K562 (cell line): Measurements from ENCODE around the gene PIGV. TPM values are rescaled to one million over a fixed set of nuclear protein-coding genes. Genes with fewer than 3 reads are reported as not detected.
A peak's percentile ranks its signal among the peaks of the same experiment; 100 is the strongest.

Experiments
- ARNT ChIP-seq, 2 experiments: fragments of 450-650 bp; IDR thresholded peaks; 2 replicates each; pipeline ENCODE4 v1.6.1; 2016; ENCODE audit warnings: mild to moderate bottlenecking in 1 of 2
- BHLHE40 ChIP-seq: IDR thresholded peaks from 2 replicates; pipeline ENCODE4 v1.6.1; 2011; ENCODE audit warnings: low read length, improper control_type of control experiment
- CXXC5 ChIP-seq: fragments of 250-450 bp; sonication (Bioruptor Pico); IDR thresholded peaks from 2 replicates; pipeline ENCODE4 v1.8.0; 2022; ENCODE audit warnings: inconsistent platforms, mild to moderate bottlenecking, moderate library complexity
- DIDO1 ChIP-seq: fragments of 450-650 bp; IDR thresholded peaks from 2 replicates; pipeline ENCODE4 v1.6.1; 2016; ENCODE audit warnings: low read depth, missing biosample characterization, missing genetic modification characterization
- HEY1 ChIP-seq: fragments of 250-450 bp; sonication (Bioruptor Pico); IDR thresholded peaks from 2 replicates; pipeline ENCODE4 v1.5.0; 2020; ENCODE audit warnings: mild to moderate bottlenecking, moderate library complexity, borderline replicate concordance
- KLF16 ChIP-seq: IDR thresholded peaks from 2 replicates; pipeline ENCODE4 v1.6.1; 2016; ENCODE audit warnings: antibody characterized with exemption
- KLF6 ChIP-seq: fragments of 250-450 bp; sonication (Bioruptor Pico); IDR thresholded peaks from 2 replicates; pipeline ENCODE4 v1.4.0; 2020; ENCODE audit warnings: mild to moderate bottlenecking, moderate library complexity, borderline replicate concordance
- LEF1 ChIP-seq: fragments of 450-650 bp; IDR thresholded peaks from 2 replicates; pipeline ENCODE4 v1.6.1; 2016; ENCODE audit warnings: mild to moderate bottlenecking
- MED1 ChIP-seq: sonication (generic); formaldehyde crosslinking; IDR thresholded peaks from 2 replicates; pipeline ENCODE4 v1.8.1; 2023; ENCODE audit warnings: missing genetic modification reagents, borderline replicate concordance
- PHF8 ChIP-seq: fragments of 200-600 bp; sonication (generic); IDR thresholded peaks from 2 replicates; pipeline ENCODE4 v1.6.1; 2012; ENCODE audit warnings: mixed run types, mild to moderate bottlenecking, inconsistent platforms, low read length, moderate library complexity, borderline replicate concordance
- POLR2B ChIP-seq: fragments of 450-650 bp; IDR thresholded peaks from 2 replicates; pipeline ENCODE4 v1.6.1; 2018; ENCODE audit warnings: low read depth; ENCODE audit not compliant: partially characterized antibody
- SMARCE1 ChIP-seq: fragments of 450-650 bp; IDR thresholded peaks from 2 replicates; pipeline ENCODE4 v1.7.1; 2016; ENCODE audit warnings: mild to moderate bottlenecking
- TAF15 ChIP-seq: fragments of 200-400 bp; formaldehyde crosslinking; IDR thresholded peaks from 2 replicates; pipeline ENCODE4 v1.6.1; 2017; ENCODE audit warnings: mild to moderate bottlenecking, low read depth, low read length, moderate library complexity
- ZC3H4 ChIP-seq: sonication (generic); formaldehyde crosslinking; IDR thresholded peaks from 2 replicates; pipeline ENCODE4 v1.9.0; 2021; ENCODE audit warnings: missing genetic modification reagents, borderline replicate concordance
- ZNF212 ChIP-seq: fragments of 450-650 bp; formaldehyde crosslinking; IDR thresholded peaks from 2 replicates; pipeline ENCODE4 v1.4.0; 2020; ENCODE audit warnings: mild to moderate bottlenecking
- polyA plus RNA-seq, 8 experiments: library from polyadenylated mRNA; depleted of rRNA in 4 of 8; stranded (reverse) in 5 of 8; unstranded in 3 of 8; fragments of >200 nt; fragmentation: Nextera tagmentation in 2 of 8; fragmentation: Illumina TruSeq in 1 of 8; extraction: Ambion mirVana in 2 of 8; extraction: Trizol in 1 of 8; gene quantifications; 2 replicates each; pipeline versions ENCODE4 v1.2.1 to v1.2.3, GENCODE V29; 2011 to 2014; ENCODE audit warnings: inconsistent platforms in 1 of 8, missing spikeins in 1 of 8
- total RNA-seq, 7 experiments: library from RNA; depleted of rRNA in 6 of 7; stranded (reverse); fragments of >200 nt in 6 of 7; fragmentation: Illumina TruSeq in 2 of 7; extraction: Trizol in 2 of 7; gene quantifications; 2 replicates each; pipeline versions ENCODE4 v1.2.1 to v1.2.3, GENCODE V29; 2011 to 2021; ENCODE audit warnings: low replicate concordance in 1 of 7
- TF ChIP-seq, protein P1 (sequence below): fragments of 450-650 bp; IDR thresholded peaks from 2 replicates; pipeline ENCODE4 v1.6.1; 2016; ENCODE audit warnings: mild to moderate bottlenecking, moderate library complexity

The PIGV gene
- total and polyA plus RNA-seq, 9 of the 15 experiments (the other 6 are each of a cell fraction or from before 2014, with no cell fraction given) = 8.4 to 21.8 (median 11.7) TPM

DNA sequence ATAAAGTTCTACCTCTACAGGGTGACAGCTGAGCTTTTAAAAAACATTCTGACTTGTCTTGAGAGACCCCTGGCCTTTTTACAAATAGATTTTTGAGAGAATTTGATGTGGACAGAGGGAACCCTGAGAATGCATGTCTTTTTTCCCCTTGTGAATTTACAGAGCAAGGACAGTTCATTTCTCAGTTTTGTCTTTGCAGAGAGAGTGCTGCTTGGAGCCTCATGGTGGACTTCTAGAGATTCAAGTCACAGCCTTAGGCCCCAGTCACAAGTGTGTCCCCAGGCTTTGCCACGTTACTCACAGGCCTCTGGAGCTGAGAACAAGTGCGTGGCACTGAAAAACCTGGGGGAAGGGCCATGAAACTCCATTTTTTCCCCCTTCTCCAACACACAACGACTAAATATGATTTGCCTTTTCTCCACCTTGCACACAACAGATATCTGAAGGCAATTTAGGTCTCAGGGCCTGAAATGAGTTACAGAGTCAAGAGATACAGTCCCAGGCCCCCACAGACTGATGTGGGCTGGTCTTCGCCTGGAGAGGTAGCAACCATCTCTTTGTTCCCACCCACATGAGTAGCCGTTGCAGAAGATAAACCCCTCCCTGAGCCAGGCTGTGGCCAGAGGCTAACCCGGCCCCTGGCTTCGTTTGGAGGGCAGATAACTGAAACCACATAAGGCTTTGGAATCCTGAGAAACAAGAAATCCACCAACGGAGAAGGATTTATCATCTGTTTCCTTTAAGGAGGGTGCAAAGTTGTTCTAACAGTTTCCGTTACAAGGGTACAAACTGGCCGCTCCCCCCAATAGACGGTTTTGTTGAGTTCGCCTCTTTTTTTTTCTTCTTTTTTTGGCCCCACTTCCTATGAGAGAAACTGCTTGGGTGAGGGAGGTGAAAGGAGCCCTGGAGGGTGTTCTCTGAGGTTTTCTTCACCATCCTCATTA, 1.0 kb upstream of the PIGV start (continued):
- TF ChIP-seq KLF6 (CRISPR knock-in tag) (0 out of 2 replicates have a peak, but pooled peaks have one; percentile 35), ARNT (IDR thresholded peaks at IDR 0.05) (peak; percentile 35 to 81; a peak in 2 of 4 replicates), DIDO1 (tag) (0 out of 2 replicates have a peak, but pooled peaks have one; percentile 11), BHLHE40 (peak; percentile 4; the same call in 1 of the 2 replicates), PHF8 (peak; percentile 55; the same call in 1 of the 2 replicates), MED1 (CRISPR knock-in tag) (no peak), LEF1 (peak; percentile 80; the same call in 1 of the 2 replicates), TAF15 (no peak), POLR2B (peak; percentile 94), HEY1 (CRISPR knock-in tag) (no peak), ZNF212 (CRISPR knock-in tag) (no peak), ZC3H4 (CRISPR knock-in tag) (no peak), CXXC5 (CRISPR knock-in tag) (peak; percentile 52; the same call in 1 of the 2 replicates), SMARCE1 (peak; percentile 73), KLF16 (no peak)
- TF ChIP-seq, protein P1, sequence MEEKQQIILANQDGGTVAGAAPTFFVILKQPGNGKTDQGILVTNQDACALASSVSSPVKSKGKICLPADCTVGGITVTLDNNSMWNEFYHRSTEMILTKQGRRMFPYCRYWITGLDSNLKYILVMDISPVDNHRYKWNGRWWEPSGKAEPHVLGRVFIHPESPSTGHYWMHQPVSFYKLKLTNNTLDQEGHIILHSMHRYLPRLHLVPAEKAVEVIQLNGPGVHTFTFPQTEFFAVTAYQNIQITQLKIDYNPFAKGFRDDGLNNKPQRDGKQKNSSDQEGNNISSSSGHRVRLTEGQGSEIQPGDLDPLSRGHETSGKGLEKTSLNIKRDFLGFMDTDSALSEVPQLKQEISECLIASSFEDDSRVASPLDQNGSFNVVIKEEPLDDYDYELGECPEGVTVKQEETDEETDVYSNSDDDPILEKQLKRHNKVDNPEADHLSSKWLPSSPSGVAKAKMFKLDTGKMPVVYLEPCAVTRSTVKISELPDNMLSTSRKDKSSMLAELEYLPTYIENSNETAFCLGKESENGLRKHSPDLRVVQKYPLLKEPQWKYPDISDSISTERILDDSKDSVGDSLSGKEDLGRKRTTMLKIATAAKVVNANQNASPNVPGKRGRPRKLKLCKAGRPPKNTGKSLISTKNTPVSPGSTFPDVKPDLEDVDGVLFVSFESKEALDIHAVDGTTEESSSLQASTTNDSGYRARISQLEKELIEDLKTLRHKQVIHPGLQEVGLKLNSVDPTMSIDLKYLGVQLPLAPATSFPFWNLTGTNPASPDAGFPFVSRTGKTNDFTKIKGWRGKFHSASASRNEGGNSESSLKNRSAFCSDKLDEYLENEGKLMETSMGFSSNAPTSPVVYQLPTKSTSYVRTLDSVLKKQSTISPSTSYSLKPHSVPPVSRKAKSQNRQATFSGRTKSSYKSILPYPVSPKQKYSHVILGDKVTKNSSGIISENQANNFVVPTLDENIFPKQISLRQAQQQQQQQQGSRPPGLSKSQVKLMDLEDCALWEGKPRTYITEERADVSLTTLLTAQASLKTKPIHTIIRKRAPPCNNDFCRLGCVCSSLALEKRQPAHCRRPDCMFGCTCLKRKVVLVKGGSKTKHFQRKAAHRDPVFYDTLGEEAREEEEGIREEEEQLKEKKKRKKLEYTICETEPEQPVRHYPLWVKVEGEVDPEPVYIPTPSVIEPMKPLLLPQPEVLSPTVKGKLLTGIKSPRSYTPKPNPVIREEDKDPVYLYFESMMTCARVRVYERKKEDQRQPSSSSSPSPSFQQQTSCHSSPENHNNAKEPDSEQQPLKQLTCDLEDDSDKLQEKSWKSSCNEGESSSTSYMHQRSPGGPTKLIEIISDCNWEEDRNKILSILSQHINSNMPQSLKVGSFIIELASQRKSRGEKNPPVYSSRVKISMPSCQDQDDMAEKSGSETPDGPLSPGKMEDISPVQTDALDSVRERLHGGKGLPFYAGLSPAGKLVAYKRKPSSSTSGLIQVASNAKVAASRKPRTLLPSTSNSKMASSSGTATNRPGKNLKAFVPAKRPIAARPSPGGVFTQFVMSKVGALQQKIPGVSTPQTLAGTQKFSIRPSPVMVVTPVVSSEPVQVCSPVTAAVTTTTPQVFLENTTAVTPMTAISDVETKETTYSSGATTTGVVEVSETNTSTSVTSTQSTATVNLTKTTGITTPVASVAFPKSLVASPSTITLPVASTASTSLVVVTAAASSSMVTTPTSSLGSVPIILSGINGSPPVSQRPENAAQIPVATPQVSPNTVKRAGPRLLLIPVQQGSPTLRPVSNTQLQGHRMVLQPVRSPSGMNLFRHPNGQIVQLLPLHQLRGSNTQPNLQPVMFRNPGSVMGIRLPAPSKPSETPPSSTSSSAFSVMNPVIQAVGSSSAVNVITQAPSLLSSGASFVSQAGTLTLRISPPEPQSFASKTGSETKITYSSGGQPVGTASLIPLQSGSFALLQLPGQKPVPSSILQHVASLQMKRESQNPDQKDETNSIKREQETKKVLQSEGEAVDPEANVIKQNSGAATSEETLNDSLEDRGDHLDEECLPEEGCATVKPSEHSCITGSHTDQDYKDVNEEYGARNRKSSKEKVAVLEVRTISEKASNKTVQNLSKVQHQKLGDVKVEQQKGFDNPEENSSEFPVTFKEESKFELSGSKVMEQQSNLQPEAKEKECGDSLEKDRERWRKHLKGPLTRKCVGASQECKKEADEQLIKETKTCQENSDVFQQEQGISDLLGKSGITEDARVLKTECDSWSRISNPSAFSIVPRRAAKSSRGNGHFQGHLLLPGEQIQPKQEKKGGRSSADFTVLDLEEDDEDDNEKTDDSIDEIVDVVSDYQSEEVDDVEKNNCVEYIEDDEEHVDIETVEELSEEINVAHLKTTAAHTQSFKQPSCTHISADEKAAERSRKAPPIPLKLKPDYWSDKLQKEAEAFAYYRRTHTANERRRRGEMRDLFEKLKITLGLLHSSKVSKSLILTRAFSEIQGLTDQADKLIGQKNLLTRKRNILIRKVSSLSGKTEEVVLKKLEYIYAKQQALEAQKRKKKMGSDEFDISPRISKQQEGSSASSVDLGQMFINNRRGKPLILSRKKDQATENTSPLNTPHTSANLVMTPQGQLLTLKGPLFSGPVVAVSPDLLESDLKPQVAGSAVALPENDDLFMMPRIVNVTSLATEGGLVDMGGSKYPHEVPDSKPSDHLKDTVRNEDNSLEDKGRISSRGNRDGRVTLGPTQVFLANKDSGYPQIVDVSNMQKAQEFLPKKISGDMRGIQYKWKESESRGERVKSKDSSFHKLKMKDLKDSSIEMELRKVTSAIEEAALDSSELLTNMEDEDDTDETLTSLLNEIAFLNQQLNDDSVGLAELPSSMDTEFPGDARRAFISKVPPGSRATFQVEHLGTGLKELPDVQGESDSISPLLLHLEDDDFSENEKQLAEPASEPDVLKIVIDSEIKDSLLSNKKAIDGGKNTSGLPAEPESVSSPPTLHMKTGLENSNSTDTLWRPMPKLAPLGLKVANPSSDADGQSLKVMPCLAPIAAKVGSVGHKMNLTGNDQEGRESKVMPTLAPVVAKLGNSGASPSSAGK = peak; percentile 79
